ENCODE results near the gene RDH14. TPM values are rescaled to one million over a fixed set of nuclear protein-coding genes. Genes with fewer than 3 reads are reported as not detected.

Gene RDH14
- total RNA-seq, 4 donors from 2014 or later, result 11.8 to 24.4 (median 17.7) TPM

- no peaks in the 10 kb centered on the region for H3K9me3 ChIP-seq
- DNase-seq, result no peak
- H3K27ac ChIP-seq, result no peak overlapping the region
- H3K4me3 ChIP-seq, result no peak overlapping the region
- intact Hi-C loops (cut with DNase I), result no loop called here
- H3K27me3 ChIP-seq, result no peaks in the 10 kb centered on the region
- TF ChIP-seq POLR2A (IDR thresholded peaks at IDR 0.05) (no peak), CTCF (IDR thresholded peaks at IDR 0.05) (no peak)
- H3K4me1 ChIP-seq, result peaks cover 0 to 33% (median 11%) of the 10 kb centered on the region in 3 donors
- peaks cover 0 to 14% (median 0%) of the 10 kb centered on the region in 3 donors for H3K36me3 ChIP-seq
- 73 to 81% methylated on average over 2 of the region's 2 CpGs for WGBS, 2 donors
These were observed 10.0 kb downstream of the RDH14 start for GRCh38 chr2:18550433-18550832.

- intact Hi-C loops (cut with DNase I), result no loop called here
- TF ChIP-seq POLR2A (IDR thresholded peaks at IDR 0.05) (no peak), CTCF (IDR thresholded peaks at IDR 0.05) (no peak)
- WGBS, 2 donors, result 63 to 94% methylated on average over 2 of the region's 2 CpGs
- no peak for DNase-seq
- Histone ChIP-seq H3K27ac (no peak overlapping the region), H3K4me1 (peaks cover 0 to 33% (median 11%) of the 10 kb centered on the region in 3 donors), H3K36me3 (peaks cover 0 to under 1% (median 0%) of the 10 kb centered on the region in 3 donors), H3K9me3 (no peaks in the 10 kb centered on the region), H3K4me3 (no peak overlapping the region), H3K27me3 (no peaks in the 10 kb centered on the region)
These were observed 11.4 kb downstream of the RDH14 start for GRCh38 chr2:18549083-18549482.

GRCh38 chr2:18548621-18549020 lies 11.8 kb downstream of the RDH14 start:
- TF ChIP-seq CTCF (IDR thresholded peaks at IDR 0.05), result no peak
- no peak for TF ChIP-seq POLR2A (IDR thresholded peaks at IDR 0.05)
- H3K9me3 ChIP-seq, result no peaks in the 10 kb centered on the region
- intact Hi-C loops (cut with DNase I), result no loop called here
- no peaks in the 10 kb centered on the region for H3K27me3 ChIP-seq
- H3K27ac ChIP-seq, result no peak overlapping the region
- 65 to 75% methylated on average over 1 of the region's 1 CpG for WGBS, 2 donors
- H3K4me3 ChIP-seq, result no peak overlapping the region
- H3K36me3 ChIP-seq, result no peaks in the 10 kb centered on the region
- peaks cover 0 to 33% (median 11%) of the 10 kb centered on the region in 3 donors for H3K4me1 ChIP-seq
- no peak for DNase-seq

GRCh38 chr2:18546567-18546966 lies 13.9 kb downstream of the RDH14 start:
- no peak overlapping the region for H3K27ac ChIP-seq
- no peak for TF ChIP-seq POLR2A (IDR thresholded peaks at IDR 0.05)
- TF ChIP-seq CTCF (IDR thresholded peaks at IDR 0.05), result no peak
- H3K27me3 ChIP-seq, result no peaks in the 10 kb centered on the region

GRCh38 chr2:18545384-18545783 lies 15.1 kb downstream of the RDH14 start:
- Histone ChIP-seq H3K27me3 (no peaks in the 10 kb centered on the region), H3K9me3 (no peaks in the 10 kb centered on the region), H3K4me1 (peaks cover 0 to 9% (median 0%) of the 10 kb centered on the region in 3 donors), H3K4me3 (no peak overlapping the region), H3K36me3 (no peaks in the 10 kb centered on the region), H3K27ac (no peak overlapping the region)
- DNase-seq, result no peak
- WGBS, 2 donors, result 60 to 71% methylated on average over 4 of the region's 4 CpGs
- intact Hi-C loops (cut with DNase I), result no loop called here
- TF ChIP-seq CTCF (IDR thresholded peaks at IDR 0.05) (no peak), POLR2A (IDR thresholded peaks at IDR 0.05) (no peak)

More at GRCh38 chr2:18546567-18546966, 13.9 kb downstream of the RDH14 start:
- intact Hi-C loops (cut with DNase I), result no loop called here
- Histone ChIP-seq H3K9me3 (no peaks in the 10 kb centered on the region), H3K4me1 (peaks cover 0 to 17% (median 2%) of the 10 kb centered on the region in 3 donors), H3K4me3 (no peak overlapping the region), H3K36me3 (no peaks in the 10 kb centered on the region)
- no peak for DNase-seq
- WGBS, 2 donors, result 45 to 62% methylated on average over 2 of the region's 2 CpGs
